IMR-90 (cell line): ENCODE measurements around the gene SUPT20HL2. TPM values are rescaled to one million over a fixed set of nuclear protein-coding genes. Genes with fewer than 3 reads are reported as not detected.

ENCODE experiments used
- ATAC-seq: fragments of 200-7000 bp; cut with Tn5 transposase; 2 replicates; pipeline ENCODE4 v1.9.1; 2020; ENCODE audit warnings: low read depth, mild to moderate bottlenecking, moderate library complexity
- BruUV-seq: library from RNA; stranded (reverse); fragments of 400-500 nt; replicated peaks from 2 replicates; lab custom pipeline; 2021; lab: Mats Ljungman, UMichigan
- CTCF ChIA-PET: fragments of 300-600 bp; formaldehyde crosslinking; extraction: SDS; loops from one replicate; lab custom pipeline; 2021; ENCODE audit warnings: antibody characterized with exemption; lab: Yijun Ruan, JAX
- POLR2A ChIA-PET: fragments of 300-600 bp; sonication (Branson Sonifier 250); formaldehyde crosslinking; loops from one replicate; lab custom pipeline; 2022; ENCODE audit warnings: antibody characterized with exemption; ENCODE audit not compliant: unreplicated experiment; lab: Charles Lee
- DNase-seq: peaks from one replicate; pipeline ENCODE4 v3.0.0; 2013
- H2AFZ ChIP-seq: replicated peaks from 2 replicates; pipeline ENCODE3; 2013; ENCODE audit warnings: low read length, mild to moderate bottlenecking; ENCODE audit not compliant: poor library complexity
- H2AK5ac ChIP-seq: 2 replicates; pipeline ENCODE4 v1.6.1; 2013; ENCODE audit warnings: low read depth, low read length, inconsistent platforms
- H2AK9ac ChIP-seq: replicated peaks from 2 replicates; pipeline ENCODE3; 2013; ENCODE audit warnings: mild to moderate bottlenecking, low read depth, low read length, moderate library complexity; ENCODE audit not compliant: poor library complexity
- H2BK120ac ChIP-seq: 2 replicates; pipeline ENCODE4 v1.6.1; 2013; ENCODE audit warnings: low read depth, low read length, inconsistent platforms
- H2BK15ac ChIP-seq: 3 replicates; pipeline ENCODE4 v1.6.1; 2013; ENCODE audit warnings: low read depth, low read length, inconsistent platforms
- H2BK20ac ChIP-seq: 2 replicates; pipeline ENCODE4 v1.6.1; 2013; ENCODE audit warnings: low read depth, mild to moderate bottlenecking, inconsistent platforms, low read length, moderate library complexity
- H2BK5ac ChIP-seq: 2 replicates; pipeline ENCODE4 v1.6.1; 2013; ENCODE audit warnings: mild to moderate bottlenecking, low read depth, low read length, inconsistent platforms; ENCODE audit not compliant: poor library complexity, severe bottlenecking
- H3K14ac ChIP-seq: replicated peaks from 2 replicates; pipeline ENCODE4 v1.6.1; 2013; ENCODE audit warnings: low read depth, low read length, inconsistent platforms
- H3K18ac ChIP-seq: 2 replicates; pipeline ENCODE4 v1.6.1; 2013; ENCODE audit warnings: low read depth, low read length, control low read depth
- H3K23ac ChIP-seq: 2 replicates; pipeline ENCODE4 v1.6.1; 2013; ENCODE audit warnings: low read depth, low read length, inconsistent platforms
- H3K27ac ChIP-seq: 2 replicates; pipeline ENCODE4 v1.5.1; 2013; ENCODE audit warnings: mild to moderate bottlenecking, control low read depth, low read length; ENCODE audit not compliant: insufficient read depth
- H3K27me3 ChIP-seq: 2 replicates; pipeline ENCODE4 v1.6.1; 2013; ENCODE audit warnings: low read length; ENCODE audit not compliant: control insufficient read depth, insufficient read depth
- H3K36me3 ChIP-seq: 2 replicates; pipeline ENCODE4 v1.6.1; 2013; ENCODE audit warnings: low read length, mixed read lengths; ENCODE audit not compliant: control insufficient read depth, insufficient read depth
- H3K4ac ChIP-seq: 2 replicates; pipeline ENCODE4 v1.6.1; 2013; ENCODE audit warnings: low read depth, low read length, inconsistent platforms
- H3K4me1 ChIP-seq: 2 replicates; pipeline ENCODE4 v1.6.1; 2013; ENCODE audit warnings: low read length, mixed read lengths; ENCODE audit not compliant: control insufficient read depth, insufficient read depth
- H3K4me2 ChIP-seq: 2 replicates; pipeline ENCODE4 v1.6.1; 2013; ENCODE audit warnings: low read depth, mild to moderate bottlenecking, control low read depth, low read length, moderate library complexity
- H3K4me3 ChIP-seq: 2 replicates; pipeline ENCODE4 v1.5.1; 2013; ENCODE audit warnings: low read depth, mild to moderate bottlenecking, control low read depth, low read length, moderate library complexity; ENCODE audit not compliant: insufficient read depth
- H3K56ac ChIP-seq: 2 replicates; pipeline ENCODE4 v1.6.1; 2013; ENCODE audit warnings: low read length, inconsistent platforms; ENCODE audit not compliant: insufficient read depth; ENCODE audit errors: extremely low read depth
- H3K79me1 ChIP-seq, 2 experiments: 2 replicates each; pipeline ENCODE4 v1.6.1; 2013; ENCODE audit warnings: low read length in 2 of 2, inconsistent platforms in 1 of 2, low read depth in 1 of 2
- H3K9ac ChIP-seq: 2 replicates; pipeline ENCODE4 v1.6.1; 2013; ENCODE audit warnings: low read depth, low read length, control low read depth
- H3K9me1 ChIP-seq: 2 replicates; pipeline ENCODE4 v1.6.1; 2013; ENCODE audit warnings: low read length, inconsistent platforms; ENCODE audit not compliant: insufficient read depth
- H3K9me3 ChIP-seq: 2 replicates; pipeline ENCODE4 v1.6.1; 2013; ENCODE audit warnings: low read length; ENCODE audit not compliant: control insufficient read depth, insufficient read depth
- H4K20me1 ChIP-seq: 2 replicates; pipeline ENCODE4 v1.6.1; 2013; ENCODE audit warnings: low read length, inconsistent platforms; ENCODE audit not compliant: insufficient read depth
- H4K5ac ChIP-seq: 2 replicates; pipeline ENCODE4 v1.6.1; 2013; ENCODE audit warnings: mild to moderate bottlenecking, low read depth, low read length, control low read depth
- H4K8ac ChIP-seq, 2 experiments: 2 replicates each; pipeline ENCODE4 v1.6.1; 2013; ENCODE audit warnings: low read depth in 2 of 2, low read length in 2 of 2, control low read depth in 1 of 2, inconsistent platforms in 1 of 2
- H4K91ac ChIP-seq: 2 replicates; pipeline ENCODE4 v1.6.1; 2013; ENCODE audit warnings: low read depth, low read length, inconsistent platforms; ENCODE audit not compliant: insufficient read depth
- BHLHE40 ChIP-seq: fragments of 150-350 bp; IDR thresholded peaks from 2 replicates; pipeline ENCODE4 v1.6.1; 2016; ENCODE audit warnings: mild to moderate bottlenecking, low read depth, low read length
- CEBPB ChIP-seq: IDR thresholded peaks from 2 replicates; pipeline ENCODE4 v1.6.1; 2012; ENCODE audit warnings: low read depth, low read length, improper control_type of control experiment
- CHD1 ChIP-seq: IDR thresholded peaks from 2 replicates; pipeline ENCODE4 v1.6.1; 2012; ENCODE audit warnings: low read depth, low read length, improper control_type of control experiment
- CTCF ChIP-seq: conservative IDR thresholded peaks from 2 replicates; pipeline ENCODE4 v1.5.1; 2012; ENCODE audit warnings: mild to moderate bottlenecking, low read depth, low read length, improper control_type of control experiment
- ELK1 ChIP-seq: fragments of 150-350 bp; IDR thresholded peaks from 2 replicates; pipeline ENCODE4 v1.6.1; 2016; ENCODE audit warnings: low read depth, mild to moderate bottlenecking, low read length, moderate library complexity, borderline replicate concordance
- FOS ChIP-seq: fragments of 150-350 bp; IDR thresholded peaks from 2 replicates; pipeline ENCODE4 v1.6.1; 2016; ENCODE audit warnings: low read depth, low read length
- MAFK ChIP-seq: IDR thresholded peaks from 2 replicates; pipeline ENCODE4 v1.6.1; 2012; ENCODE audit warnings: low read depth, low read length, improper control_type of control experiment
- MAZ ChIP-seq: IDR thresholded peaks from 2 replicates; pipeline ENCODE4 v1.6.1; 2012; ENCODE audit warnings: low read depth, mild to moderate bottlenecking, low read length, improper control_type of control experiment, moderate library complexity, borderline replicate concordance
- MXI1 ChIP-seq: IDR thresholded peaks from 2 replicates; pipeline ENCODE4 v1.6.1; 2012; ENCODE audit warnings: low read depth, mild to moderate bottlenecking, low read length, moderate library complexity, borderline replicate concordance
- NFE2L2 ChIP-seq: fragments of 150-350 bp; IDR thresholded peaks from 2 replicates; pipeline ENCODE4 v1.6.1; 2016; ENCODE audit warnings: low read depth, mild to moderate bottlenecking, low read length
- POLR2A ChIP-seq: IDR thresholded peaks from 2 replicates; pipeline ENCODE4 v1.6.1; 2012; ENCODE audit warnings: mild to moderate bottlenecking, low read depth, low read length
- RAD21 ChIP-seq: IDR thresholded peaks from 2 replicates; pipeline ENCODE4 v1.6.1; 2012; ENCODE audit warnings: low read length, improper control_type of control experiment
- RCOR1 ChIP-seq: IDR thresholded peaks from 2 replicates; pipeline ENCODE4 v1.6.1; 2012; ENCODE audit warnings: mild to moderate bottlenecking, low read length, improper control_type of control experiment; ENCODE audit not compliant: insufficient replicate concordance
- RFX5 ChIP-seq: IDR thresholded peaks from 2 replicates; pipeline ENCODE4 v1.8.0; 2012; ENCODE audit warnings: low read depth, mild to moderate bottlenecking, low read length, moderate library complexity
- SMC3 ChIP-seq: fragments of 150-350 bp; IDR thresholded peaks from 2 replicates; pipeline ENCODE4 v1.6.1; 2016; ENCODE audit warnings: low read depth, mild to moderate bottlenecking, antibody characterized with exemption, low read length, moderate library complexity
- USF2 ChIP-seq: fragments of 150-350 bp; IDR thresholded peaks from 2 replicates; pipeline ENCODE4 v1.6.1; 2017; ENCODE audit warnings: mild to moderate bottlenecking, antibody characterized with exemption, low read length, low read depth
- dilution Hi-C: fragments of 300-500 bp; cut with HindIII; formaldehyde crosslinking; loops from one replicate; pipeline ENCODE4 v1.14.3; 2018; ENCODE audit warnings: low sequenced_read_pairs; ENCODE audit not compliant: unreplicated experiment
- in situ Hi-C: fragments of 300-500 bp; cut with MboI; formaldehyde crosslinking; loops from 3 replicates; pipeline ENCODE4 v1.14.3; 2019; ENCODE audit warnings: low sequenced_read_pairs, inconsistent platforms, mixed read lengths
- intact Hi-C: fragments of 100-400 bp; cut with micrococcal nuclease; formaldehyde crosslinking; loops from 2 replicates; pipeline ENCODE4 v1.10.0; 2022
- polyA plus RNA-seq, 3 experiments: library from polyadenylated mRNA; depleted of rRNA; stranded (reverse); fragments of >200 nt; gene quantifications; 2 replicates each; pipeline ENCODE4 v1.2.3, GENCODE V29; 2012; ENCODE audit warnings: low replicate concordance in 1 of 3
- total RNA-seq: library from RNA; depleted of rRNA; stranded (reverse); fragments of >200 nt; gene quantifications from 2 replicates; pipeline ENCODE4 v1.2.3, GENCODE V29; 2012

SUPT20HL2 gene
- total and polyA plus RNA-seq, 2 of the 4 experiments (the other 2 are of a cell fraction): not detected

DNA sequence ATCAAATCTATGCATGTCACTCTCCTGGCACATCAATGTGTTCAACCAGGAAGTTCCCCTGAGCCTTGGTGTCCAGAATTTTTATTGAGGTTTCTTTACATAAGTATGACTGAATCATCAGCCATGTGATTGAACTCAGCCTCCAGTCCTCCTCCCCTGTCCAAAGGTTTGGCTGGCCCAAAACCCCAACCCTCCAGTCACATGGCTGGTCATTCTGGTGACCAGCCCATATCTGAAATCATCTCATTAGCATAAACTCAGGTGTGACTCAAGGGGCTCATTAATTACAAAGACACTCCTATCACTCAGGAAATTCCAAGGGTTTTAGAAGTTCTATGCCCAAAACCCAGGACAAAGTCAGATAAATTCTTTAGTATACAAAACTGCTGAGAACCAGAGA, 20.6 kb upstream of the SUPT20HL2 start:
- Histone ChIP-seq H3K4ac (no peak overlapping the region), H2AK5ac (no peak overlapping the region), H3K9ac (no peak overlapping the region), H3K27ac (no peak overlapping the region), H2BK120ac (no peak overlapping the region), H3K18ac (no peak overlapping the region), H2BK15ac (no peak overlapping the region), H4K5ac (no peak overlapping the region), H3K23ac (no peak overlapping the region), H3K4me2 (no peak overlapping the region), H4K8ac (no peak overlapping the region), H3K27me3 (peaks cover 3% of the 10 kb centered on the region; the same call in 1 of the 2 replicates), H4K20me1 (no peaks in the 10 kb centered on the region), H3K4me3 (no peak overlapping the region), H3K79me1 (no peaks in the 10 kb centered on the region), H2AFZ (no peak overlapping the region), H3K14ac (no peak overlapping the region), H3K9me1 (no peaks in the 10 kb centered on the region), H3K4me1 (no peaks in the 10 kb centered on the region), H2BK5ac (no peak overlapping the region), H3K9me3 (no peaks in the 10 kb centered on the region), H3K56ac (no peak overlapping the region), H4K91ac (no peak overlapping the region), H3K36me3 (no peaks in the 10 kb centered on the region), H2AK9ac (no peak overlapping the region), H2BK20ac (no peak overlapping the region)
- ATAC-seq: no peak
- in situ Hi-C loops: no loop called here
- DNase-seq: peak; percentile 6
- CTCF ChIA-PET: no interaction called here
- TF ChIP-seq RCOR1 (no peak), MAFK (no peak), RFX5 (no peak), FOS (no peak), ELK1 (no peak), USF2 (no peak), POLR2A (no peak), BHLHE40 (no peak), CTCF (no peak), CEBPB (no peak), CHD1 (no peak), SMC3 (no peak), NFE2L2 (no peak), RAD21 (no peak), MAZ (no peak), MXI1 (no peak)
- intact Hi-C loops: no loop called here
- BruUV-seq: no TSS peak
- POLR2A ChIA-PET: no interaction called here
- dilution Hi-C loops: no loop called here
